Dermis microvascular lymphatic vessel endothelial cell (primary cell): Measurements from ENCODE around the gene TMEM231. TPM values are rescaled to one million over a fixed set of nuclear protein-coding genes. Genes with fewer than 3 reads are reported as not detected.
A peak's percentile ranks its signal among the peaks of the same experiment; 100 is the strongest.

Experiments used
- DNase-seq, 2 donors: peaks; one replicate each; pipeline versions ENCODE4 v3.0.0 to v3.0.0-alpha.2; 2010; ENCODE audit warnings: low read depth in 2 of 2
- total RNA-seq: library from RNA; depleted of rRNA; stranded (reverse); fragments of >200 nt; gene quantifications from 2 replicates; pipeline ENCODE4 v1.2.1, GENCODE V29; 2014

The TMEM231 gene, protein sequence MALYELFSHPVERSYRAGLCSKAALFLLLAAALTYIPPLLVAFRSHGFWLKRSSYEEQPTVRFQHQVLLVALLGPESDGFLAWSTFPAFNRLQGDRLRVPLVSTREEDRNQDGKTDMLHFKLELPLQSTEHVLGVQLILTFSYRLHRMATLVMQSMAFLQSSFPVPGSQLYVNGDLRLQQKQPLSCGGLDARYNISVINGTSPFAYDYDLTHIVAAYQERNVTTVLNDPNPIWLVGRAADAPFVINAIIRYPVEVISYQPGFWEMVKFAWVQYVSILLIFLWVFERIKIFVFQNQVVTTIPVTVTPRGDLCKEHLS
- total RNA-seq, result 6.9 and 10.7 TPM in 2 replicates

DNA sequence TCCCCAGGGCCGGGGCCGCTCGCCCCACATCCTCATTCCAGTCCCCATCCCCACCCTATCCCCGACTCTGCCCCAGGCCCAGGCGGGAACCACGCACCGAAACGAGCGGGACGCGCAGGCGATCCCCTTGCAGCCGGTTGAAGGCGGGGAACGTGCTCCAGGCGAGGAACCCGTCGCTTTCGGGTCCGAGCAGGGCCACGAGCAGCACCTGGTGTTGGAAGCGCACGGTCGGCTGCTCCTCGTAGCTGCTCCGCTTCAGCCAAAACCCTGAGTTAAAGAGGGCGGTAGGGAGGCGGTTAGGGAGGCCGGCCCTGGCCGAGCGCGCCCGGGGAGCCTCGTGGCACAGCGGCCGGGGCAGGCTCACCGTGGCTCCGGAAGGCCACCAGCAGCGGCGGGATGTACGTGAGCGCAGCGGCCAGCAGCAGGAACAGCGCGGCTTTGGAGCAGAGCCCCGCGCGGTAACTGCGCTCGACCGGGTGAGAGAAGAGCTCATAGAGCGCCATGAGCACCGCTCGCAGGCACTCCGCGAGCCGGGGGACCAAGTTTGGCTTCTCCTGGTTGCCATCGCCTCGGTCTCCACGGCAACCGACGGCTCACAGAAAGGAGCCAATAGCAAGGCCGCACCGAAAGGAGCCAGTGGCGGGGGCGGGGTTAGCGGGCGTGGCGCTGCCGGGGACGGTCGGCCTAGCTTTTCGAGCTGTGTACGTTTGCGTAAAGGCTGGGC lies at the start of gene TMEM231:
Gene TMEM231 (minus strand): TSS at position 546 of the 724 bp plus-strand sequence. CDS start 43 bp downstream, at position 503.
- peak; percentile 80 to 92 for DNase-seq

DNA sequence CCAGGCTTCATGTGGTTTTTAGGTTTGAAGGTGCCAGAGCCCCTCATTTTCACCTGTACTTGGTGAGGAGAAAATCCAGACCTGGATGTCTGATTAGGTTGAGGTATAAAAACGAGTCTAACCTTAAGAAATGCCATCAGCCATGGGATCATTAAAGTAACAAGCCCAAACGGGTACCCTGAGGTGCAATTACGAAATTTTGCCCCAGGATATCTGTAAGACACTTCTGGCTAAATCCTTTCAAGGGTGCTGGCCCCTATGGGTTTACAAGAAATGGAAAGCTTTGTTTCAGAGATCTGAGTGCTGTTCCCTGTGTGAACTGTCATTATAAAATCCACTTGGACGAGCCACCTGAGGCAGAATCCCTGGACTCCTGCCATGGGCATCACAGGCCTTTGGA lies 47.2 kb upstream of the TMEM231 start:
- DNase-seq, result no peak

DNA sequence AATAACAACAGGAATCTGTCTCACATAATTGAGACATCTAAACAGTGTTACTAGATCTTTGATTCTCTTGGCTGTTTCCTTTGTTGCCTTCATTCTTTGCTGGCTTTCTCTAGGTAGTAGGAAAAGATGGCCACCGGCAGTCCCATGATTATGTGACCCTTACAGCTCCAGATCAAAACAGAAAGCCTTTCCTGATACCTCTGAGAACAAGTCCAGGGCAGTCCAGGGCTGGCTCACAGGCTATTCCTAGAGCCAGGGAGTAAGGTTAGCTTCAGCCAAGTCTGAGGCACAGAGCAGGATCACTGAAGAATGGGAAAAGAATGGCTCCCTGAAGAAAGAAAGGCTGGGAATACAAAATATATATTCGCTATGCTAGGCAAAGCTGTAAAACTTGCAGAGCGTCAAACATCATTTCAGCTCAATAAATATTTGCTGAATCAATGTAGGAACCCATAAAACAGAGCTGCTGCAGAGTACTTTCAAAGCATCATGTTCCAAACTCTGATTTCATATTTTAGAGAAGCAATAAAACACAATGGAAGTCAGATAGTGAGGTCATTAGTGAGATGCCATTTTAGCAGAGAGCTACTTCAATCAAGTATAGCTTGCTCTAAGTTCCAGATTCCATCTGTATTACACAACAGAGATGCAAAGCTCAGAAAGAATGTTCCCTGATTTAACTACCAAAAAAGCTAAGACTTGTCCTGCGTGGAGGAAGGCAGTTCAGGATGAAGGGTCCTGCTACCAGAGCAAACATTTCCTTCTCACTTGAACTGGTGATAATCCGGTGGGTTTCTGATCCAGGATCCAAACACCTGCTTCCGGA lies 43.6 kb upstream of the TMEM231 start:
- no peak for DNase-seq

DNA sequence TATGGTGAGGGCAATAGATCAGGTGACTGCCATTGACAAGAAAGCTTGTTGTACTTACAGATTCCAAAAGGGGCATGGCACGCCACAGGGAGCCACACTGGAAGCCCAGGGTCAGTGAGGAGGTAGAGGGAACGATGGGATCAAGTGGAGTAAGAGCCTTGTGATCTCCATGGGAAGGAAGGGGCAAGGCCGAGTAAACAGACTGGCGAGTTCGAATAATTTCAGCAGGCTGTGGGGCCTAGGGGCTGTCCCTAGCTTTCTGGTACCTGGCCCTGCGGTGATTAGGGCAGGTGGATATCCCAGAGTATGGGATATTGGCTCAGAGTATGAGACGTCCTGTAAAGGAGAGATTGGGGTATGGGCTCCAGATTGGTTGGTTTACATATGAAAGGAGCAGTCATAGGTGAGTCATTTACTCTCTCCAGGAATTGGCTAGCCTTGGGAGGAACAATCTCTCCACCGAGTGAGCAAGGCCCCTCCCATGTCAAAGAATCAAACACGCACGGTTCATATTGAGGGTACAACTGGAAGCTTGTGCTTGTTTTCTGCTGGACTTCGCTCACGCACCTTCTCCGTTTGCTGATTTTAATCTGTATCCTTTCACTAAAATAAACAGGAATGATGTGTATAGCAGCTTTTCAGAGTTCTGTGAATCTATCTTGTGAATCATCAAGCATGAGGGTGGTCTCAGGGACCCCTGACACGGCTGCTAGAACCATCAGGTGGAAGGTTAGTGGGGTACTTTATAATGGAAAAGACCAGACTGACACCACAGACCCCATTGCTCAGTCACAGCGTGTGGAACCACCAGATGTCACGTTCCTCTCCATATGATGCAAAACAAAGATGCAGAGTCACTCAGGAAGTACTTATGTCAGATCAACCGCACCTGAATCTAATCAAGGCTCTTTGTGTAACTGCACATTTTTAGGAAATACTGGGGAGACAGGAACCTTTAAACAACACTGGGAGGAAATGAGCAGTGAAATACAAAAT lies 38.1 kb upstream of the TMEM231 start:
- peak; percentile 90 to 93 for DNase-seq

DNA sequence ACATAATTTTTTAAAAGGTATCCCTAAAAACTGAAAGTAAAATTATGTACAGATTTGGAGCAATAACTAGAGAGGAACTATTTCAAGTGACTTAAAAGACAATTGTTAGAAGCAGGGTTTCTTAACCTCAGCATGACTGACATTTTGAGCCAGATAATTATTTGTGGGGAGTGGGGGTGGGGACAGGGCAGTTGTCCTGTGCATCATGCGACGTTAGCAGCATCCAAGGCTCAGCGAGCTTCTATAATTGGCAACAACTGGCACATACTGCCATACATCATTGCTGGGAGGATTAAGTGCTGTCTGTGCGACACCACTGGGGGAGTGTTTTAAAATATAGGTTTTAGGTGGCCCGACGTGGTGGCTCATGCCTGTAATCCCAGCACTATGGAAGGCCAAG lies 37.3 kb upstream of the TMEM231 start:
- DNase-seq, result no peak

DNA sequence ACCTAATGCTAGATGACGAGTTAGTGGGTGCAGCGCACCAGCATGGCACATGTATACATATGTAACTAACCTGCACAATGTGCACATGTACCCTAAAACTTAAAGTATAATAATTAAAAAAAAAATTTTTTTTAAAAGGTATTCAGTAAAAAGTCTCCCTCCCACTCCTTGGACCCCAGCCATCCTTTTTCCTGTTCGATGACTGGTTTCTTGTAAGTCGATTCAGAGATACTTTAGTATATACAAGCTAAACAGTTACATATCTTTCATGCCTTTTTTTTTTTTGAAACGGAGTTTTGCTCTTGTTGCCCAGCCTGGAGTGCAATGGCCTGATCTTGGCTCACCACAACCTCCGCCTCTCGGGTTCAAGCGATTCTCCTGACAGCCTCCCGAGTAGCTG lies 35.9 kb upstream of the TMEM231 start:
- DNase-seq, result peak in 1 of 2 donors; percentile 21

DNA sequence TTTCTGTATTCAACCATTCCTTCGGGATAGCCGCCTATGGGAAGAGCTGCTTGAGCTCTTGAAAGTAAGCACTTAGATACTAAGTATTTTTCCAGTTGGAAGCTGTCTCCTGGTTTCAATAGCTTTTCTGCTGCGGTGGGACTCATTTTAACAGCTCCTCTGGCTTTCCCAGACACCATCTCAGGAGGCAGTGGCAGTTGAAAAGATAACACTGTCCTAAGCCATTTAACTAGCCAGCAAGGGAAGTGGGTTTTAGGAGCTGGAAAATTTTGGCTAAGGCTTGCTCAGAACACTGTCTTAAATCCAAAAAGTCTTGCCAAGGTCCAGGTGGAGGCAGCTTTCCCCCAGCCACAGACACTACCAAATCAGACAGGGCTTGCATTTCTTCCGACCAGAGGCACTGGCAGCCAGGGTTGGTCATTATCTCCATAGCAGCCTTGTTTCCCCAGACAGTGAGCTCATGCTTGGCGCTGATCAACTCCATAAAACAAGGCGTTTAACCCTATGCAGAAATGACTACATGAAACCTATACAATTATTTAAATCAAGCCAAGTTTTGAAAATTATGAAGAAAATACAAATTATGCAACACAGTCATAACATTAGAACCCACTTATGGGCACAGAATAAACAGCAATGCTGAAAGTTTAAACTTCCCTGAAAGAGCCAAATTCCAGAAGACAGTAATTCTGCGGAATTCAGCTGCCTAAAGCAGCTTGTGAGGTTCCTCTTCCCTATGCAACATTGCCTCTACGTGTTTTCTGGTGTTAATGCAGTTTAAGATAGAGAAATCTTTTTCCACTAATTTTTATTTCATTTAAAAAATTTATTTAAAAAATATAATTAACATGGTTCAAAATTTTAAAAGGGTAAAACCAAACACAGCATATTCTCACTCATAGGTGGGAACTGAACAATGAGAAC lies 35.1 kb upstream of the TMEM231 start:
- DNase-seq, result peak; percentile 71 to 77

DNA sequence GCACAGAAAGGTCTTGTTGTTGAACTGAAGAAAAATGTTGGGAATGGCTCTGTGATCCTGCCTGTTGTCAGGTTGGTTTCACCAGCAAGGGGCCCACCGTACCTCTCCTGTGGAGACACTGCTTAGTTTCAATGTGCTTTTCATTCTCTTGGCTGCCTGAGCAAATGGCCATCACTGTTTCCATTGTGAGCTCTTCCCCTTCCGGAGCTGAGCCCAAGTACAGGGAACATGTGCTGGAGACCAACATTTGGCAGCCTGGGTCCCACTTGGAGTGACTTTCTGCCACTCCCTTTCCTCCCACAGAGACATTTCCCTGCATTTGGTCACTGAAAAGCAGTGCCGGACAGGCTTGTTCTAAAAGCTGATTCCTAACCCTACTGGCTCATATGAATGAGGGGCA lies 33.3 kb upstream of the TMEM231 start:
- peak; percentile 23 to 81 for DNase-seq

DNA sequence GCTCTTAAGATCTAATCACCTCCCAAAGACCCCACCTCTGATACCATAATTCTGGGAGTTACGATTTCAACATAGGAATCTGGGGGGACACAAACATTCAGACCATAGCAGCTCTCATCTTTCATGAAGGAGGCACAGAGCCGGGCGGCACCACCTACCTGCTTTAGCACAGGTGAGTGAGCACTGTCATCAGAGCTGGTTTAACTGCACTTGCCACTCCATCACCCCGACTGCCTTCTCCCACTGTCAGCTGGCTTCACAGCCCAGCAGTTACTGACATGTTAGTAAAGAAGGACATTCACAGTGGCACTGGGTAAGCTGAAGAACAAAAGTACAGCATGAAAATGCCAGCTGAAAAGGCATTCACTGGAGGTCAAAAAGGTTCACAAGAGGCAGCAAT lies 32.7 kb upstream of the TMEM231 start:
- DNase-seq, result no peak

DNA sequence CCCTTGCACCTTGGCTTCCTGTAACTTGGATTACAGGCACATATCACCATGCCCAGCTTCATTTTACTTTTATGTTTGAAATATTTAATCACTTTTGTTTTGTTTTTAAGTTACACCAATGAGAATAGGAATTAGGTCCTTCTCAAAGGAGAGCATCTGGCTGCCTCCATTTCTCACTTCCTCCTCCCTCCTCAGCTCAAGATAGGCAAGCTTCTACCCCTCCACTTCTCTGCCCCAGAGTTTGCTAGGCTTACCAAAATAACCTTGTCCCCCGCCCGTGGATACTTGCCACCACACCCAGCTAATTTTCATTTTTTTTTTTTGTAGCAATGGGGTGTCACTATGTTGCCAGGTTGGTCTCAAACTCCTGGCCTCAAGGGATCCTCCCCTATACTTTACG lies 28.1 kb upstream of the TMEM231 start:
- no peak for DNase-seq

DNA sequence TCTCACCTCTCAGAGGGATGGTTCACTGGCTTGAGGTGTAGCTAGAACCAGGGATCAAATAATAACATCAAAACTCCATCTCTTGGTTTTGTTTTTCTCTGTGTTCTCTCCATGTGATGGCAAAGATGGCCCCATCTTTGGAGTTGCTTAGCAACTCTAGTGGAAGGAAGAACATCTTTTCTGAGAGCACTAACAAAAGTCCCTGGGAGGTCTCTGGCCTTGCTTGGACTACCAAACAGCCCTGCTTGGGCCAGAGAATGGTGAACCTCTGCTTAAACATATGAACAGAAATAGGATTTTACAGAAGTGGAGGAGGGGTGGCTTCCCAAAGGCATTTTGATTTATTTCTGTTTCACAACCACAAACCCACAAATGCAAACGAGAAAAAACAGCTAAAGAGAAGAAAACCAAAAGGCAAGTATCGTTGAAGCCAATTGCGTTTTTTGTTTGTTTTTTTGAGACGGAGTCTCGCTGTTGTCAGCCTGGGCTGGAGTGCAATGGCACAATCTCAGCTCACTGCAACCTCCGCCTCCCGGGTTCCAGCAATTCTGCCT lies 23.3 kb upstream of the TMEM231 start:
- DNase-seq, result no peak

DNA sequence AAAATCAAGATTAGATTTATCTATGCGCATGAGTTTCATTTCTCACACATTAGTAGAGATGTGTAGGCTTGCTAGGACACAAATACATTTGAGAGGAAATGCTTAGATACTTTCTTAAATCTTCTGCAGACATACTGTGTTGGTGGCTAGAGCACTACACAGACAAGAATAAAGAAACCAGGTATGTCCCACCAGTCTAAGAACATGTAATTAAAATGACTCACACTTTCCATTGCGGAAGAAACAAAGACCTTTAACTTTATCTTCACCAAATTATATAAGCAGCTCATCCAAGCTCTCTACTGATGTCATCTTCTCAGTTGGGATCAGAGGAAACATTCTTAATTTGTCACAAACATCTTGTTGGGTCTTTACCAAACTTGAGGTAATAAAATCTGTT lies 22.7 kb upstream of the TMEM231 start:
- DNase-seq, result no peak

DNA sequence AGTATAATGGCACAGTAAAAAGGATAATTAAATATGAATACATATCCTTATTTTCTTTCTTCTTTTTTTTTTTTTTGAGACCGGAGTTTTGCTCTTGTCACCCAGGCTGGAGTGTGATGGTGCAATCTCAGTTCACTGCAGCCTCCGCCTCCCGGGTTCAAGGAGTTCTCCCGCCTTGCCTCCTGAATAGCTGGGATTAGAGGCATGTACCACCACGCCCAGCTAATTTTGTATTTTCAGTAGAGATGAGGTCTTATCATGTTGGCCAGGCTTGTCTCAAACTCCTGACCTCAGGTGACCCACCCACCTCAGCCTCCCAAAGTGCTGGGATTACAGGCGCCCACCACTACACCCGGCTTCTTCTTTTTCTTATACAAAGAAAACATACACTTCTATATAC lies 22.2 kb upstream of the TMEM231 start:
- DNase-seq, result no peak

DNA sequence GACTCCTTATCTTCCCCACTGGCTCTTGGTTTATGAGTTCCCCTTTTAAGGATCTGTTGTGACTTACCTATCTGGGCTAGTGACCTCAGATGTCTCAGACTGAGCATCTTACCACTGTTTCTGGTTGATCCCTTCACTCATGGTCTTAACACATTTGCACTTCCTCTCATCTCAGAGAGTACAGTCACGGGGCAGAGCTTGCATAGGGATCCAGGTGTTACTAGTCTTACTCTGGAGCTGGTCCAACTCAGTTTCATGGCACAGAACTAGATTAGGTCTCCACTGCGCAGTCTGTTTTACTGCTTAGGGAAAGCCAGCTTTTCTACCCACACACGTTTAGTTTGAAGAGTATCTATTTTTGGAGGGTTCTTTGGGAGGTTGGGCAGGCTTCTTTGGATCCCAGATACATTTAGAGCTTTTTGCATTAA lies 20.3 kb upstream of the TMEM231 start:
- DNase-seq, result no peak

DNA sequence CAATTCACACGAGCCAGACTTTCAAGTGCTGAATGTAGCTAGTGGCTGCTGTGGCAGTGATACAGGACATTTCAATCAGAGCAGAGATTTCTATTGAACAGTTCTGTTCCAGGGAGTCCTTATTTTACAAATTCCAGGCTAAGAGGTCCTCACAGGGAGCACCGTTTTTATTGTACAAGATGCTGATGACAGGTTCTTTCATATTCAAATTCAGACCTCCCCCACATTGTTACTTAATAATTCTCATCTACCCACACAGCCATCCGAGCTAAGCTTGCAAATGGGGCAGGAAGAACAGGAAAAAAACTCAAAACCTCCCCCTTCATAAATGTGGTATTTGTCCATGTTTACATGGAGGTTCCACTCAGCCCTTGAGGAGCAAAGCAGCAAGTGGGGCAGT lies 19.9 kb upstream of the TMEM231 start:
- no peak for DNase-seq

DNA sequence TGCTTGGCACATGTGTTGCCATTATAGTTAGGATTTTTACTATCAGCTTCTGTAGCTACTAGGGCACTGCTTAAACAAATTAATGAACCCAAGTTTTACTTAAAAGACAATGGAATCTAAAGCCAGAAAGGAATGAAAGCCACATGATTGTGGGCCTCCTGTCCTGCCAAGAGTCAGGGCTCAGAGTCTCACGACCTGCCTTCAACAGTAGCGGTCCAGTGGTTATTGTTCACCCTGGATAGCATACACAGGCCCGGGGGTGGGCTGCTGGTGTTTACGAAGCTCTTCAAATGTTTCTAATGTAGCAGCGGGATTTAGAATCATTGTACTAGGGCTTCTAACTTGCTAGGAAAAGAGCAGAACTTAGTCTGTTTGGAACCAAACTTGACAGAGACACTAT lies 17.9 kb upstream of the TMEM231 start:
- no peak for DNase-seq

DNA sequence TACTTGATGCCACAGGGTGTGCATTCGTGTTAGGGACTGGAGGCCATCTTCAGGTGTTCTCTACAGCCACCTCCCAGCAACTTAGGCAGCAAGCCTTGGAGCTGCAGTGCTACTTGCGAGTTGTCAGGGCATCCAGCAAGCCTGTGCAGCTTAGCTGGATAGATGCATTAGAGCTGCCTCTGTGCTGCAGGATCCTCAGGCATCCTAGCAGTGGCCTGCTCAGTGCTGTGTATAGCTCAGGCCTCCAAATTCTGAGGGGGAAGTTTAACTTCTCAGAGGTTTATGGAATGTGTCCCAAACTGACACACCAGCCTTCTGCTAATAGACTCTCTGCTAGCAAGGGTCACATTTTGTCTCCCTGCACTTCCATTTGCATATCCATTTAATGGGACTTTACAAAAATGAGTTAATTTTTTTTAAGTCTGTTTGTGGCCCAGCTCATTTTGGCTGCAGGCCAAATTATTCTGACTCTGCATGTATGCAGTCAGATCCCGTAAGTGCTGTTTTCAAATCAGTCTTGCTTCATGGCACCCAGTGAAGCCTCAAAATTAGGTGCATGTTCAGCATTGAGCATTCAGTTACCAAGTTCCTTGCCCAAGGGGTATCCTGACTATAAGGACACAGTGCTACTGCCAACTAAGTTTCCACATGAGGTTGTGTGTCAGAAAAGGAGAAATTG lies 17.0 kb upstream of the TMEM231 start:
- DNase-seq, result peak in 1 of 2 donors; percentile 13

DNA sequence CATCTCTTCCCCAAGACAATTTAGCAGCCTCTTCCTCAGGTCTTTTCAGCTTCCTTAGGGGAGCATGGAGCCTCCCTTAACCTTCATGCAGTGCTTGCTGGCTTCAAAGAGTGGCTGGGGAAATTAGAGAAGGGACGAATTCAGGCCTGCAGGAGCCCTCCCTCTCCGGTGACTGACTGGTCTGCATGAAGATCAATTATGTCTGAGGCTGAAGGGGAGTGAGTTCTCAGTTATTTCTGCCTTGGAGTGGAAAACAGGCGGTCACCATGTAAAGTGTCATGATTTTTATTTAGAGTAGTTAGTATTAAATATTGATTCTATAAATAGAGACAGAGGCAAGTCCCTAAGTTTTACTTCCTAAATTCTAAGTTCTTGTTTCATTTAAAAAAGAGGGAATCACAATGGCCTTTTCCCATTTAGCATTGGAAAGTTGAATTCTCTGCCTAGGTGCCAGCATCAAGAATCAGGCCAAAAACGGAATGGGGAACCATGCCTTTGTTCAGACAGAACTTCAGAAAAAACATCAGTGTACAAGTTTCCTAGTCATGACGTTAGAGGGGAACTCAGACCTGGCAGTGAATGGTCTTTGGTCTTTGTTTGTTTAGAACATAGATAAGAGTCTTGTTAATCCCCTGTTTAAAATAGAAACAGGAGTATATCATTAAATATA lies 14.5 kb upstream of the TMEM231 start:
- no peak for DNase-seq
